Breast epithelium (tissue), 4 donors: ENCODE results near the gene TAF6L. TPM values are rescaled to one million over a fixed set of nuclear protein-coding genes. Genes with fewer than 3 reads are reported as not detected.
"Not testable (repeated sequence)": the region's sequence is repeated elsewhere in the genome, so short reads cannot be mapped to it uniquely, and the experiment has no call there.

Experiments used
- DNase-seq, 2 donors: peaks; one replicate each; pipeline ENCODE4 v3.0.0-alpha.2; 2019; ENCODE audit warnings: low spot score in 2 of 2
- H3K27ac ChIP-seq, 2 donors: fragments of 200-600 bp; sonication (generic) in 1 of 2; one replicate each; pipeline ENCODE4 v1.5.1; 2016 to 2019; ENCODE audit warnings: mild to moderate bottlenecking in 1 of 2
- H3K27me3 ChIP-seq, 2 donors: fragments of 200-600 bp; sonication (generic) in 1 of 2; one replicate each; pipeline versions ENCODE4 v1.5.1 to v1.6.0; 2017 to 2019; ENCODE audit warnings: control low read depth in 1 of 2, mild to moderate bottlenecking in 1 of 2
- H3K36me3 ChIP-seq: fragments of 200-600 bp; one replicate; pipeline ENCODE4 v1.5.1; 2019
- H3K4me1 ChIP-seq, 2 donors: fragments of 200-600 bp; sonication (generic); one replicate each; pipeline ENCODE4 v1.5.1; 2016 to 2019; ENCODE audit warnings: control low read depth in 1 of 2
- H3K4me3 ChIP-seq, 3 donors: fragments of 200-600 bp; sonication (generic); 1 replicate in 2 of 3; 2 replicates in 1 of 3; pipeline ENCODE4 v1.5.1; 2016 to 2019; ENCODE audit warnings: mild to moderate bottlenecking in 3 of 3, moderate library complexity in 2 of 3
- H3K9me3 ChIP-seq, 2 donors: fragments of 200-600 bp; sonication (generic) in 1 of 2; one replicate each; pipeline ENCODE4 v1.5.1; 2016 to 2019; ENCODE audit warnings: control low read depth in 1 of 2
- POLR2A ChIP-seq: fragments of 450-650 bp; IDR thresholded peaks from one replicate; pipeline ENCODE4 v1.6.1; 2016; ENCODE audit warnings: antibody characterized with exemption, mild to moderate bottlenecking, moderate library complexity
- POLR2AphosphoS5 ChIP-seq, 3 donors: sonication (generic); formaldehyde crosslinking; IDR thresholded peaks; one replicate each; pipeline ENCODE4 v1.6.1; 2017; ENCODE audit warnings: antibody characterized with exemption in 3 of 3
- intact Hi-C: fragments of 100-400 bp; cut with DNase I; formaldehyde crosslinking; loops from one replicate; pipeline ENCODE4 v1.15.1; 2023; ENCODE audit warnings: low total_unique reads
- total RNA-seq, 3 donors: library from RNA; depleted of rRNA; stranded (reverse); fragments of >200 nt; gene quantifications; one replicate each; pipeline ENCODE4 v1.1.0, GENCODE V29; 2016
- TF ChIP-seq, protein P1 (sequence below), 3 donors: fragments of 450-650 bp; IDR thresholded peaks; one replicate each; pipeline ENCODE4 v1.5.1; 2016 to 2017; ENCODE audit warnings: antibody characterized with exemption in 3 of 3, mild to moderate bottlenecking in 3 of 3, moderate library complexity in 3 of 3

Gene TAF6L
- total RNA-seq, 3 donors from 2014 or later = 14.1 to 20.8 (median 20.5) TPM

DNA sequence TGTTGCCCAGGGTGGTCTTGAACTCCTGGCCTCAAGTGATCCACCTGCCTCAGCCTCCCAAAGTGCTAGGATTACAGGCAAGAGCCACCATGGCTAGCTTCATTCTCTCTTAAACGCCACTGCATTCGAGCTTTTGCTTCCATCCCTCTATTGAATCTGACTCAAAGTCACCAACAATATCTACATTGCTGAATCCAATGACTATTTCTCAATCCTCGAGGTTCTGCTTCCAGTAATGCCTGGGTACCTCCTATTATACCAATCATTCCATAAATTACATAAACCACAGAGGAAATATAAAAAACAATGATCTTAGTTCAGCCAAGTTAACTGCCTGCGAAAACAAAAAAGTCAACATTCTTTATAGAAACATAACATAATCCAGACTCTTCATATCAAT is 45.9 kb downstream of the TAF6L start:
- Histone ChIP-seq H3K36me3 (no peaks in the 10 kb centered on the region), H3K27me3 (no peaks in the 10 kb centered on the region), H3K9me3 (no peaks in the 10 kb centered on the region), H3K27ac (no peak overlapping the region), H3K4me3 (no peak overlapping the region), H3K4me1 (no peaks in the 10 kb centered on the region)
- intact Hi-C loops = no loop called here
- DNase-seq = no peak
- no peak for TF ChIP-seq POLR2AphosphoS5 (IDR thresholded peaks at IDR 0.05)
- no peak for TF ChIP-seq POLR2A
- TF ChIP-seq, protein P1, sequence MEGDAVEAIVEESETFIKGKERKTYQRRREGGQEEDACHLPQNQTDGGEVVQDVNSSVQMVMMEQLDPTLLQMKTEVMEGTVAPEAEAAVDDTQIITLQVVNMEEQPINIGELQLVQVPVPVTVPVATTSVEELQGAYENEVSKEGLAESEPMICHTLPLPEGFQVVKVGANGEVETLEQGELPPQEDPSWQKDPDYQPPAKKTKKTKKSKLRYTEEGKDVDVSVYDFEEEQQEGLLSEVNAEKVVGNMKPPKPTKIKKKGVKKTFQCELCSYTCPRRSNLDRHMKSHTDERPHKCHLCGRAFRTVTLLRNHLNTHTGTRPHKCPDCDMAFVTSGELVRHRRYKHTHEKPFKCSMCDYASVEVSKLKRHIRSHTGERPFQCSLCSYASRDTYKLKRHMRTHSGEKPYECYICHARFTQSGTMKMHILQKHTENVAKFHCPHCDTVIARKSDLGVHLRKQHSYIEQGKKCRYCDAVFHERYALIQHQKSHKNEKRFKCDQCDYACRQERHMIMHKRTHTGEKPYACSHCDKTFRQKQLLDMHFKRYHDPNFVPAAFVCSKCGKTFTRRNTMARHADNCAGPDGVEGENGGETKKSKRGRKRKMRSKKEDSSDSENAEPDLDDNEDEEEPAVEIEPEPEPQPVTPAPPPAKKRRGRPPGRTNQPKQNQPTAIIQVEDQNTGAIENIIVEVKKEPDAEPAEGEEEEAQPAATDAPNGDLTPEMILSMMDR (IDR thresholded peaks at IDR 0.05) = no peak

DNA sequence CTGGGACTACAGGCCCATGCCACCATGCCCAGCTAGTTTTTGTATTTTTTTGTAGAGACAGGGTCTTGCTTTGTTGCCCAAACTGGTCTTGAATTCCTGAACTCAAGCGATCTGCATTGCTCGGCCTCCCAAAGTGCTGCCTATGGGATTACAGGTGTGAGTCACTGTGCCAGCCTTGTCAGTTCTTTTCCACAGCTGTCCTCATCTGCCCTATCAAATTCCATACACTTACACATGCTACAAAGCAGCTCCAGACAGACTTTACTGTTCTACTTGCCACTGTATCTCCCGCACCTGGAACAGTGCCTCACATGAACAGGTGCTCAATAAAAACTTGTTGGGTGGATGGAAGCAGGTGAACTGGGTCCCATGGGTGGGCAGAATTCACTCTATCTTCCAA is 52.5 kb downstream of the TAF6L start:
- Histone ChIP-seq H3K27me3 (no peaks in the 10 kb centered on the region), H3K9me3 (no peaks in the 10 kb centered on the region), H3K27ac (no peak overlapping the region), H3K36me3 (peaks cover 21% of the 10 kb centered on the region), H3K4me1 (no peaks in the 10 kb centered on the region), H3K4me3 (no peak overlapping the region)
- intact Hi-C loops = loop anchor here (10.0 kb wide), 1 partner anchor 421 kb away; the partner anchor contains the start of gene SLC22A25
- no peak for DNase-seq
- TF ChIP-seq POLR2A (no peak), POLR2AphosphoS5 (IDR thresholded peaks at IDR 0.05) (no peak)
- TF ChIP-seq, protein P1 (IDR thresholded peaks at IDR 0.05) = no peak

DNA sequence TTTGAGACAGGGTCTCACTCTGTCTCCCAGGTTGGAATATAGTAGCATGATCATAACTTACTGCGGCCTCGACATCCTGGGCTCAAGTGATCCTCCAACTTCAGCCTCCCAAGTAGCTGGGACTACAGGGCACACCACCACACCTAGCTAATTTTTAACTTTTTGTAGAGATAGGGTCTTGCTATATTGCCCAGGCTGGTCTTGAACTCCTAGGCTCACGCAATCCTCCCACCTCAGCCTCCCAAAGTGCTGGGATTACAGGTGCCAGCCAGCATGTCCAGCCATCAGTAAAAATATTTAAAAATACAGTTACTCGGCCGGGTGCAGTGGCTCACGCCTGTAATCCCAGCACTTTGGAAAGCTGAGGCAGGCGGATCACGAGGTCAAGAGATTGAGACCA is 56.9 kb downstream of the TAF6L start:
- H3K9me3 ChIP-seq, DNase-seq, H3K27ac ChIP-seq, H3K27me3 ChIP-seq, H3K4me1 ChIP-seq, H3K4me3 ChIP-seq: not testable (repeated sequence)
- intact Hi-C loops = loop anchor here (10.0 kb wide), 1 partner anchor 417 kb away; the partner anchor contains the start of gene SLC22A25
- H3K36me3 ChIP-seq = peaks cover 21% of the 10 kb centered on the region

DNA sequence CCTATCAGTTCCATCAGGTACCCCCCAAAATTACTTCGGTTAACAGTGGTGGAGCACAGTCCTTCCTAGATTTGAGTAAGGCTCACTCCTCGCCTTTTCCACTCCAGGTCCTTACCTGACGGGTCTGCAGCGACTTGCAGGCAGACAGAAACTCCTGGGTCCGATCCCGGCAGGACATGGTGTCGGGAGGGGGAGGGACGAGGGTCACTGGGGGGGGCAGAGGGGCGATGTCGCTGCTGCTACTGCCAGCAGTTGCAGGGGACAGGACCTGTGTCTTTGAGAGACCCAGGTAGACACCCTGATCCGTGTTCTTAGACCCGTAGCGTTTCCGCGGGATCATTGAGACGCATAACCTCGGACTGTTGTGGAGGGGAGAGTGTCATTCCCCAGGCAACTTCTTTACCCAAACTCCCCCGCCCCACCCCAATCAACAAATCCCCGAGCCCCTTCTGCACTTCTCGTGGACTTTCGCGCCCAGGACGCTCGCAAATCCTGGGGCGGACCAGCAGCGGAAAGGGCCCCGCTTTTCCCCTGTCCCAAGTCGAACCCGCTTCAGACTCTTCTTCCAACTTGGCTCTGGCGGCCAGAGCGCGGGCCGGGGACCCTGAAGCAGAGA is 59.8 kb downstream of the TAF6L start:
- H3K4me1 ChIP-seq = peaks cover 4 to 6% of the 10 kb centered on the region in 2 donors
- no peak for DNase-seq
- peak overlapping the region; percentile 74 to 92 (median 88) for H3K4me3 ChIP-seq
- H3K27ac ChIP-seq = peak overlapping the region; percentile 98
- TF ChIP-seq POLR2A (no peak), POLR2AphosphoS5 (IDR thresholded peaks at IDR 0.05) (no peak)
- TF ChIP-seq, protein P1 (IDR thresholded peaks at IDR 0.05) = no peak
- H3K36me3 ChIP-seq = no peaks in the 10 kb centered on the region
- no peaks in the 10 kb centered on the region for H3K27me3 ChIP-seq
- intact Hi-C loops = loop anchor here (10.0 kb wide), 1 partner anchor 46 kb away; the partner anchor contains the start of gene TMEM179B
- H3K9me3 ChIP-seq = no peaks in the 10 kb centered on the region

DNA sequence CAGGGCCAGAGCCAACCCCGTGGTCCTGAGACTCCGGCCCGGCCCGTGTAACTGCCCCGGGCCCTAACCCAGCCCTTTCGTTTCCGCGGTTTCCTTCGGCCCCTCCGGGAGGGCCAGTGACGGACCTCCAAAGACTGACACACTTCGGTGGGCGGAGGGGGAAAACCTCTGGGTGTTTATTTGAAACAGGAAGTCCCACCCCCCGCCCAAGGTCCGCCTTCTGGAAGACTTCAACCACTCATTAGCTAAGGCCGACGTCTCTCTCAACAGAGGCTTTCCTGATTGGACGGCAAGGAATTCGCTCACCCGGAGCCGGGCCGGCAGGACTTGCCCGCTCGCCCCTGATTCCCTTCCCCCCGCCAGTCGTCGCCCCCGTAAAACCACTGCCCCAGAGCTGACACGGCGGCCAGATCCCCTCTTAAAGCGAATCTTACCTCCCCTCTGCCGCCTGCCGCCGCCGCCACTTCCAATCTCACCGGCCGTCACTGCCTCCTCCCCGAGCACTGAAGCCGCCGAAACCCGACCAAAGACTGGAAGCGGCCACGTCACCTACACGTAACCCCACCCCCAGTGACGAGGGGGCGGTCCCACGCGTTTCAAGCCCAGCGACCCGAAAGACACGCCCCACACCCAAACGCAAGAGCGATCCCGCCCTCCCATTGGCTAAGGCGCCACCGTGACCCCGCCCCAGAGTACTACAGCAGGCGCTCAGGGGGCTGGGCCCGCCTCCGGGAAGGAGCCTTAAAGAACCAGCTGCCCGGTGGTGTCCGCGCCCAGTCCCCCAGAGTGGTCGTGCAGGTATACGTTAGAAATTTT is 60.5 kb downstream of the TAF6L start, which contains the start of gene STX5:
TSS of gene STX5 (minus strand) at position 532 of the 816 bp plus-strand sequence. CDS start 808 bp downstream, outside the sequence.
- TF ChIP-seq POLR2AphosphoS5 (IDR thresholded peaks at IDR 0.05) (peak; percentile 69 to 98 (median 82)), POLR2A (peak; percentile 92)
- TF ChIP-seq, protein P1 (IDR thresholded peaks at IDR 0.05) = no peak
- Histone ChIP-seq H3K4me1 (peaks cover 4 to 6% of the 10 kb centered on the region in 2 donors), H3K9me3 (no peaks in the 10 kb centered on the region), H3K27me3 (no peaks in the 10 kb centered on the region), H3K27ac (peak within 1 kb of the TSS; percentile 98), H3K4me3 (peak within 1 kb of the TSS; percentile 74 to 92 (median 88)), H3K36me3 (no peaks in the 10 kb centered on the region)
- intact Hi-C loops = loop anchor here (10.0 kb wide), 1 partner anchor 47 kb away; the partner anchor contains the start of gene TMEM179B
- peak; percentile 100 for DNase-seq
